Effector memory CD8-positive, alpha-beta T cell (primary cell): ENCODE measurements around the gene EPB41L2.
A peak's percentile ranks its signal among the peaks of the same experiment; 100 is the strongest.

Experiments
- ATAC-seq: fragments of 150-1000 bp; cut with Tn5 transposase; replicated peaks from 2 replicates; pipeline ENCODE4 v1.10.0; 2021; ENCODE audit warnings: mild to moderate bottlenecking, moderate library complexity
- DNase-seq, 3 experiments: peaks; one replicate each; pipeline ENCODE4 v3.0.0; 2021
- H3K27ac Mint-ChIP-seq, 2 donors: one replicate each; pipeline ENCODE4 v1.8.0; 2022; ENCODE audit warnings: mild to moderate bottlenecking in 2 of 2, mixed read lengths in 2 of 2, moderate library complexity in 2 of 2
- H3K27me3 Mint-ChIP-seq, 2 donors: one replicate each; pipeline ENCODE4 v1.8.0; 2022; ENCODE audit warnings: mixed read lengths in 2 of 2
- H3K36me3 Mint-ChIP-seq: one replicate; pipeline ENCODE4 v1.8.0; 2022; ENCODE audit warnings: mild to moderate bottlenecking, moderate library complexity, mixed read lengths; ENCODE audit not compliant: insufficient read depth
- H3K4me1 Mint-ChIP-seq, 2 donors: one replicate each; pipeline ENCODE4 v1.8.0; 2022; ENCODE audit warnings: low read depth in 2 of 2, mixed read lengths in 2 of 2
- H3K4me3 Mint-ChIP-seq, 2 donors: one replicate each; pipeline ENCODE4 v1.8.0; 2022; ENCODE audit warnings: mild to moderate bottlenecking in 2 of 2, mixed read lengths in 2 of 2, moderate library complexity in 2 of 2
- H3K9me3 Mint-ChIP-seq, 2 donors: one replicate each; pipeline ENCODE4 v1.8.0; 2022; ENCODE audit warnings: mixed read lengths in 2 of 2

EPB41L2 gene

DNA sequence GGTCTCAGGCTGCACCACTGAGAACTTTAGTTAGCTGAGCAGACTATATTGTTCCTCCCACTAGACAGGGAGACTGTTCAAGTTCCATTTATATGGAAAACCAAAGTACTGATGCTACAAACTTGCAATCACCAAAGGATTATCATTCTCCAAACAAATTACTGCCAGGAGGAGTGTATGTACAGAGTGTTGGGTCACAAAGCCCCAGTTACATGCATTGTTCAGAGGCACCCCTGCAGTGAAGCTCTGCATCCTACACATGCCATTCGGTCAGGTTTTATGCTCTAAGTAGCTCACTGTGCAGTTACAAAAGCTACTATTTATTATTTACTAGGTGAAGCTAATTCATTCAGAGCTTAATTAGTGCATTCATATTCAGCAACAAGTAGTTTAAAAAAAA, 160.0 kb downstream of the EPB41L2 start:
- Mint-ChIP-seq H3K27ac (no peak overlapping the region), H3K9me3 (no peaks in the 10 kb centered on the region), H3K4me3 (no peak overlapping the region), H3K4me1 (no peaks in the 10 kb centered on the region), H3K27me3 (peaks cover 0 to 4% of the 10 kb centered on the region in 2 donors), H3K36me3 (no peaks in the 10 kb centered on the region)
- DNase-seq (no peak), ATAC-seq (no peak)

DNA sequence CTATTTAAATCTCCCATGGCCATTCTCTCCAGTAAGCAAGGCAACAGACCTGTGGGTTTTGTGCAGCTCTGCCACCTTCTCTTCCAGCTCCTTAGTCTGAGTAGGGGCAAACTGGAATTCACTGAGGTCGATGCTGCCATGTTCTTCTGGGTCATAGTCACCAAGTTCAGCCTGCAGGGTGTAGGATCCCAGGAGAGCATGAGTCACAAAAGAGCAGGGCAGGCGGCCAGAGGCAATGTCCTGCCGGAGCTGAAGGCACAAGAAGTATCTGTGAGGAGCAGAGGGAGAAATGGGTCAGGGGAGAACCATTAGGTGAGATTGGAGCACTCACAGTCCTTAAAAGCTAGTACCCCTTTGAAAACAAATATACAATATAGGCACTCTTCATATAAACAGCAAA, 162.1 kb downstream of the EPB41L2 start:
- DNase-seq (no peak), ATAC-seq (no peak)
- no peaks in the 10 kb centered on the region for H3K36me3 Mint-ChIP-seq
- no peaks in the 10 kb centered on the region for H3K27me3 Mint-ChIP-seq
- no peaks in the 10 kb centered on the region for H3K9me3 Mint-ChIP-seq
- H3K4me1 Mint-ChIP-seq = no peaks in the 10 kb centered on the region
- no peak overlapping the region for H3K27ac Mint-ChIP-seq
- H3K4me3 Mint-ChIP-seq = no peak overlapping the region

DNA sequence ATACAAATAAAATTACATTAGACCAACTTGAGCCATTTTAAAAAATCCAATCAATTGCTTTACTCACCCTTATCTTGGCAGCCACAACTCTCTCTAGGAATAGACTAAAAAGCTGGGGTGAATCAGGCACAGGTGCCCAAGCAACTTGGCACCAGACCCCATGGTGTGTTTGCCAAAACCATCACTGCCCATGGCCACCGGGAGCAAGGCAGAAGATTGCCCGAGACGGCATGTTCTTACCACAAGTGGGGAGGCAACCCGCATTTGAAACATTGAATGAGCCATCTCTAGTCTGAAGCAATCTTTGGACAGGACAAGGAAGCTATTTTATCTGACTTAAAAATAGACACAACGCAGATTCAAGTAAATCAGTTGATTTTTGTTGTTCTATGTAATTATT, 166.8 kb downstream of the EPB41L2 start:
- Mint-ChIP-seq H3K27me3 (no peaks in the 10 kb centered on the region), H3K36me3 (no peaks in the 10 kb centered on the region), H3K4me1 (no peaks in the 10 kb centered on the region), H3K27ac (no peak overlapping the region), H3K9me3 (no peaks in the 10 kb centered on the region), H3K4me3 (no peak overlapping the region)
- ATAC-seq = no peak
- DNase-seq = no peak

DNA sequence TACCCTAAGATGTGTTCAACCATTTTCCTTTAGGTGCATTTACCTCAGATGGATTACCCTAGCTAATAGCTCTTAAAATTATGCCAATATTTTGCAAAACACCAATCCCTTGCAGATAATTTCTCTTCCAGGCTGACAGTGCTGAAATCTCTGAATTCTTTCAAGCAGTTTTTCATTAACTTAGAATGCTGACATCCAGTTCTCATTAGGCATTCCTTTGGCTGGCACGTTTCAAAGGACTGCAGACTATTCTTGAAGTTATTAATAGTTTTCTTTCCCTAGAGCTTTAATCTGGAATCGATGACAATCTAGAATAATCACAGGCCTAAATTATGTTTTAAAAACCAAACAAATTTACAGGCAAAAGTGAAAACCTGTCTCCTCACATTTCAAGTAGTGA, 167.5 kb downstream of the EPB41L2 start:
- H3K36me3 Mint-ChIP-seq = no peaks in the 10 kb centered on the region

DNA sequence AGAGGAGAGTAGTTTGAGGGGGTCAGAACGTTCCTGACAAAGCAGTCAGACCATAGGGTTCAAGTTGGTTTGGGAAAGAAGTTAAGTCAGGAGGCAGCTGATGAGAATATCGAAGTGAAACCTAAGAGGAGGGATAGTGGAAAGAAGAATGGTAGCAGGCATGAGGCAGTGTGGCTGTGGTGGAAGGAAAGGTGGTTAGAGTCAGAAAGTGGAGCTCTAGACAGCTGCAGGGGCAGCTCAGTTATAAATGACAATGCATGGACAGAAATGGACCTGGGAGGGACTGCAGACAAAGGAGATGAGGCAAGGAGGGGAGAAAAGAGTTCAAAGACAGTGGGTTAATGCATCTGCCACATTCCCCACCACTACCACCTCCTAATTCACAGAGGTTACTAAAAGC, 169.3 kb downstream of the EPB41L2 start:
- Mint-ChIP-seq H3K27ac (no peak overlapping the region), H3K4me3 (no peak overlapping the region), H3K27me3 (no peaks in the 10 kb centered on the region), H3K9me3 (no peaks in the 10 kb centered on the region), H3K4me1 (no peaks in the 10 kb centered on the region), H3K36me3 (no peaks in the 10 kb centered on the region)
- ATAC-seq (no peak), DNase-seq (no peak)

More for the DNA sequence above, 167.5 kb downstream of the EPB41L2 start:
- Mint-ChIP-seq H3K4me3 (no peak overlapping the region), H3K27me3 (no peaks in the 10 kb centered on the region), H3K9me3 (no peaks in the 10 kb centered on the region), H3K27ac (no peak overlapping the region), H3K4me1 (no peaks in the 10 kb centered on the region)
- no peak for DNase-seq
- no peak for ATAC-seq

DNA sequence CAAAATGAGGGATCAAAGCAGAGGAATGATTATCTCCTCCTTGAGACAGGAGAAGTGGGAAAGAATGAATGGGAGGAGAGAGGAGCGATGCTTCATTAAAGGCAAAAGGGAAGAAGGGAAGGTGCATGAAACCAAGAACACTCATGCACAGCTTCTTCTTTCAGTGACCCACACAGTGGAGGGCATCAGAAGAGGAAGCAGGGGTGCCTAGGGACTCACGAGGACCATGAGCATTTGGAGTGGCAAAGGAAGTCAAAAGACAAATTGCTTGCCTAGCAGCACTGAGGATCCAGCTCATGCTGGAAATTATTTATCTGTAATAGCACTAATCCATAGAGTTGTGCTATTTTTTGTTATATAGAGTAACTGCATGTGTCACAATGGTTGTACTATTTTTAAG, 169.8 kb downstream of the EPB41L2 start:
- DNase-seq = no peak
- Mint-ChIP-seq H3K9me3 (no peaks in the 10 kb centered on the region), H3K4me1 (no peaks in the 10 kb centered on the region), H3K27ac (no peak overlapping the region), H3K27me3 (no peaks in the 10 kb centered on the region), H3K36me3 (no peaks in the 10 kb centered on the region), H3K4me3 (no peak overlapping the region)
- ATAC-seq = no peak

DNA sequence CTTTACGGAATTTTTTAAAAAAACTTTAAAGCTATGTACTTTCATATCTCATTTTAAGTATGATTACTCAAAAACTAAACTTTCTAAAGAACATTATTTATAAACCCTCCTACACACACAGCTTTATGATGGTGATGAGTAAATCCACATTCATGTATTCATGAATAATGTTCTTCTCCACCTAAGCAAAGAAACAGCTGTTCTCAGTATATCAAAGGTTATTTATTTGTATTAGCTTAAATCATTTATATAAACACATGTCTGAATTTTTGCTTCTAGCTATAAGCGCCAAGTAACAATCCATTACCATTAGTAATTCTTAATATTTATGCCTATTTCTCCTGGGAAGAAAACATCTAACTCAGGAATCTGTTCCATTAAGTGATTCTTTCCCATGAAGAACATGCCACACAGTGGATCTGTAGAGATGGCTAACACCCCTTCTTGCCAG, 172.5 kb downstream of the EPB41L2 start:
- Mint-ChIP-seq H3K36me3 (no peaks in the 10 kb centered on the region), H3K27ac (no peak overlapping the region), H3K4me3 (no peak overlapping the region), H3K4me1 (no peaks in the 10 kb centered on the region), H3K27me3 (no peaks in the 10 kb centered on the region), H3K9me3 (no peaks in the 10 kb centered on the region)
- DNase-seq (no peak), ATAC-seq (no peak)

DNA sequence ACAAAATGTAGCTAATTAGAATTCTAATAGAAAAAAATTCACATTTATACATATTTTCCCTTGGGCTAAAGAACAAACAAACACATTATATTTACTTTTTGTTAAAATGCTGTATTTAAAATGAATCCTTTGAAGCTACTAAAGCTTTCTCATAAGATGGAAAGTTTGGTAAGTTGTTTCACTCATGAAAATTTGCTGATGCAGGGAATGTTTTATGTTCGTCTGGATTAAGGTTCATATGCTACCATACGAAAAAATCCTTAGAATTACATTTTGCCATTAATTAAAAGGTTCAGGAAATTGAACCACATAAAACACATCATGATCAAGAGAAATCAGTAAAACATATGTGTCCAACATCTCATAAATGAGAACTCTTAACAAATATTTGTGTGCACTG, 173.6 kb downstream of the EPB41L2 start:
- DNase-seq = no peak
- H3K9me3 Mint-ChIP-seq = no peaks in the 10 kb centered on the region
- H3K27me3 Mint-ChIP-seq = no peaks in the 10 kb centered on the region
- H3K27ac Mint-ChIP-seq = no peak overlapping the region
- no peak overlapping the region for H3K4me3 Mint-ChIP-seq
- no peaks in the 10 kb centered on the region for H3K4me1 Mint-ChIP-seq
- no peak for ATAC-seq
- H3K36me3 Mint-ChIP-seq = no peaks in the 10 kb centered on the region

DNA sequence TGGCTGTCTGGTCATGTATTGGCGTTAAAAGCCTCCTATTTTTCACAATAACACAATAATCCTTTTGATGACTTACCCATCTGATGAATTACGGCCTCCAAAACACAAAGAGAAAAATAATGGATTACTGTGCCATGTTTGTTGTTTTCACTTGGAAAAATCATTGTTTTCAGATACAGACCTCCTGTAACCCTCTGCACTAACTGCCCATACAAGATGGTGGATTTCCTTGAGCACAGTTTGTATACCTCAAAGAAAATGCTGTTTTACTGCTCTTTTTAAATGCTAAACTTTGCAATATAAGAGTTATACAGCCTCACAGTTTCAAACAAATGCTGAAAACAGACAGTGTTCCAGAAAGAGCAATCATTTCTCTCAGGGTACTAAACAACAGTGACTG, 174.8 kb downstream of the EPB41L2 start:
- H3K36me3 Mint-ChIP-seq = no peaks in the 10 kb centered on the region
- H3K4me3 Mint-ChIP-seq = no peak overlapping the region
- H3K27me3 Mint-ChIP-seq = no peaks in the 10 kb centered on the region
- ATAC-seq (no peak), DNase-seq (no peak)
- no peaks in the 10 kb centered on the region for H3K4me1 Mint-ChIP-seq
- no peak overlapping the region for H3K27ac Mint-ChIP-seq
- H3K9me3 Mint-ChIP-seq = no peaks in the 10 kb centered on the region

DNA sequence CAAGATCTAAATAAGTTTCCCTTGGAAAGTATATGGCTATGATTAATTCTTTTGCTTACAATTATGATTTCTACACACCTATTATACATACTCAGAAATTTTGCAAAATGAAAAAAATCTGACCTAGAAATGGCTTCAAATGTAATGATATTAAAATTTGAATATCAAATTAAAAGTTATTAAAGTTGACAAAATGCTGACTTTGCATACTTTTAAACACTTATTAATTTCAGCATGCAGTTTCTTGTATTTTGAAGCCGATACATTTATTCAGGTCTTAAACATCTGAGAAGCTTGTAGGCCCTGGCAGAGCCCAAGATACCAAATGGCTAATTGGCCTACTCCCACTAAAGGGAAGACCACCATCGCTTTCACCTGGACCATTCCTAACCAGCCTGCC, 176.1 kb downstream of the EPB41L2 start:
- ATAC-seq (no peak), DNase-seq (no peak)
- Mint-ChIP-seq H3K27ac (no peak overlapping the region), H3K27me3 (no peaks in the 10 kb centered on the region), H3K36me3 (no peaks in the 10 kb centered on the region), H3K9me3 (no peaks in the 10 kb centered on the region), H3K4me1 (no peaks in the 10 kb centered on the region), H3K4me3 (no peak overlapping the region)

DNA sequence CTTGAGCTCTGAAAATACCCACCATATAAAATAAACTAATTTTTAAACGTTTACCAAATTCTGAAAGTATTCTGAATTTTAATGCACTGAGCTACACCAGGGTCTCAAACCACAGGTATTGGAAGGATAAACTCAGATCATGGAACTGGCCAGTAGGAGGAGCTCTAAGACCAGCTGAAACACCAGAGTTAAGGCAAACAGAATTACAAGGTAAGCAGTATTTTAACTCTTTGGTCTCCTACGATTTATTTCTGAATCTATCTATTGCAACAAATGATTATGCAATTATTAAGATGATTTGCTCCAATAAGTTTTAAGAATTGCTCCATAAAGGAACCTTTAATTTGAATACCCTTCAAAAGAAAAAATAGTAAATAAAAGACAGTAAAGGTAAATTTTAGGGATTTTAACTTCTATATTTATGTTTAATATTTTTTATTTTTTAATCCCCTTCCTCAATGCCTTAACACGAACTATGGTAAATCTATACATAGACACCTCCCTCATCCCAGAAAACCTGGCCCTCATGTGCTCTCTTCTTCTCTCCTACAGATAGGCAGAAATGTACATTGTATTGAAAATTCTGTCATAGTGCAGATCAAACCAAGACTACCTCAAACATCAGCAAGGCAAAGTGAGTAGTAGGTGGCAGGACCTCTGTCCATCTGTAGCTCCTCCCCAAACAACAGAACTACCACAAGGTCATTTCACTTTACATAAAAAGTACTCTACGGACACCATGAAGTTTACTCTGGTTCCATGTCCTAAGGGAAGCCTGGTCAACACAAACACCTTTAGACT, 177.5 kb downstream of the EPB41L2 start:
- H3K27ac Mint-ChIP-seq = no peak overlapping the region
- no peaks in the 10 kb centered on the region for H3K36me3 Mint-ChIP-seq
- no peaks in the 10 kb centered on the region for H3K4me1 Mint-ChIP-seq
- no peaks in the 10 kb centered on the region for H3K27me3 Mint-ChIP-seq
- ATAC-seq (peak; percentile 89), DNase-seq (peak; percentile 75 to 80 (median 75))
- H3K4me3 Mint-ChIP-seq = no peak overlapping the region
- no peaks in the 10 kb centered on the region for H3K9me3 Mint-ChIP-seq

DNA sequence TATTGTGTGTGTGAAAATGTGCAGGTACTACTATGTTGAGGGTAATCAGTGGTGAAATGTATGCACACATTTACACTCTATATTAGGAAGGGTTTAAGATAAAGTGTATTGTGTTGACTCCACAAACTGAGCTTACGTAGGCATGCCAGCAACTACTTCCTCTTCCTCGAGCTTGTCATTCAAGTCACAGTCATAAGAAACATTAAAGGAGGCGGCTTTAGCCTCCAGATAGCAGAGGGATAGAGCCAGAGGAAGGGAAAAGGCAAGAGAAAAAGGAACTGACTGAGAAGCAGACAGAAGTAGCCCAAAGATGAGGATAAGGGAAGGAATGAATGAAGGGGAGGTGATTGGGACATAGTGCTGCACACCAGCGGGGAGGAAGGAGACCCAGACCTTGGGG, 180.7 kb downstream of the EPB41L2 start:
- no peak for ATAC-seq
- Mint-ChIP-seq H3K27me3 (no peaks in the 10 kb centered on the region), H3K9me3 (no peaks in the 10 kb centered on the region), H3K4me3 (no peak overlapping the region), H3K36me3 (no peaks in the 10 kb centered on the region), H3K4me1 (no peaks in the 10 kb centered on the region), H3K27ac (no peak overlapping the region)
- DNase-seq = no peak

DNA sequence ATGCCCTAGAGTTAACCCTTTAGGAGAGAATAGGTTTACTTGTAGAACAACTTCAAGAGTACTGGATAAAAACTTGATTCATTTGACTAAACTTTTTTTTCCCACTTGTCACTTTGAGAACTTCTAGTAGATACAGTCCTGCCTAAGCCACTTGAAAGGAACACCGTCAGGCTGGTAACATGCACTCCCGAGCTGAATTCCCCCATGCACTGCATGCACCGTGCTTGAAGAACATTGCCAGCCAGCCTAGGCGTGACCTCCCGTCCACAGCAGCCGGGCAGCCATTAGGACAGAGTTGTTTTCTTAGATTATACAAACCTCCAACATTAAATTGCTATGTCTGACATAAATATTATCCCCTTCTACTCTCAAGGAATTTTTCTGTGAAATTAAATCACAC, 183.2 kb downstream of the EPB41L2 start:
- H3K4me1 Mint-ChIP-seq = no peaks in the 10 kb centered on the region
- H3K27ac Mint-ChIP-seq = no peak overlapping the region
- no peaks in the 10 kb centered on the region for H3K36me3 Mint-ChIP-seq
- H3K4me3 Mint-ChIP-seq = no peak overlapping the region
- DNase-seq (no peak), ATAC-seq (no peak)
- no peaks in the 10 kb centered on the region for H3K9me3 Mint-ChIP-seq
- peaks cover 0 to 9% of the 10 kb centered on the region in 2 donors for H3K27me3 Mint-ChIP-seq

DNA sequence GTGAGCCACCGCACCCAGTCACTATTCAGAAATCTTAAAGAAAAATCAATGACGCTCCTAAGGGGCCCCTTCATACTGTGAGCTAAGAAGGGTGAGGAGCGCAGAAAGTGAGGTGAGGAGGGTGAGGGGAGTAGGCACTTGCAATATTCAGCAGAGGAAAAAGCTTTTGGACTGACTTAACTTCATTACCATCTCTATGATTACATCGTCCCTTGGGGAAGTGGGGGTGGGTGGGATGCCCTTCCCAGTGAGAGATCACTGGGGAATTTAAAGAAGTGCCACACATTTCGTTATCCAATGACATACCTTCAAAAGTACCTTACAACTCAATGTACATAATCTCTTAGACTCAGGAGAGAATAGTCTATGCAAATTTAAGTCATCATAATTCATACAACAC, 189.3 kb downstream of the EPB41L2 start:
- no peaks in the 10 kb centered on the region for H3K36me3 Mint-ChIP-seq
- no peaks in the 10 kb centered on the region for H3K9me3 Mint-ChIP-seq
- ATAC-seq = no peak
- H3K4me1 Mint-ChIP-seq = peaks cover 0 to 4% of the 10 kb centered on the region in 2 donors
- H3K27me3 Mint-ChIP-seq = peaks cover 0 to 9% of the 10 kb centered on the region in 2 donors
- no peak overlapping the region for H3K27ac Mint-ChIP-seq
- H3K4me3 Mint-ChIP-seq = no peak overlapping the region
- DNase-seq = no peak
